ENCODE measurements around the gene XXYLT1.

- no peak for TF ChIP-seq CTCF (conservative IDR thresholded peaks at IDR 0.05; ENCODE audit: low read depth, low read length)
- TF ChIP-seq EZH2phosphoT487 (IDR thresholded peaks at IDR 0.05; ENCODE audit: borderline replicate concordance, low read length): no peak
Measured at GRCh38 chr3:195042743-195043606, 228.0 kb downstream of the XXYLT1 start.
